GM19463 (cell line): ENCODE data around the gene CSF1.

Experiments used
- ATAC-seq: cut with Tn5 transposase; IDR thresholded peaks from one replicate; pipeline ENCODE4 v1.9.1; 2021; ENCODE audit warnings: mild to moderate bottlenecking, moderate library complexity; ENCODE audit not compliant: unreplicated experiment

CSF1 gene

DNA sequence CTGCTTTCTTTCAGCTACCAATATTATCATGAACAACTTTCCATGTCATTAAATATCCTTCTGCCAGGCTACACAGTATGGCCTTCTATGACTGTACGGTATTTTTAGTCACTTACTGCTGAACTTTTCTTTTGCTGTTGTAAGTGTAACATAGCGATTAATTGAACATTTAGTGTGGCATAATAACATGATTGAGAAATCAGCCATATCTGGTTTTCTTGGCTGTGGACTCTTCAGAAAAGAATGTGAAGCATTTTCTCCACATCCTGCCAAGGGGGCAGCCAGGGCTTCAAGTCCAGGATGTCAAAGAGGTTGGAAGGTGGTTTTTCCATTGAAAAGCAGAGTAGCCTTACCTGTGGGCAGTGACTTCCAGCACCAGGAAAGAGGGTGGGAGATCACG, 65.1 kb downstream of the CSF1 start:
- ATAC-seq, result no peak

DNA sequence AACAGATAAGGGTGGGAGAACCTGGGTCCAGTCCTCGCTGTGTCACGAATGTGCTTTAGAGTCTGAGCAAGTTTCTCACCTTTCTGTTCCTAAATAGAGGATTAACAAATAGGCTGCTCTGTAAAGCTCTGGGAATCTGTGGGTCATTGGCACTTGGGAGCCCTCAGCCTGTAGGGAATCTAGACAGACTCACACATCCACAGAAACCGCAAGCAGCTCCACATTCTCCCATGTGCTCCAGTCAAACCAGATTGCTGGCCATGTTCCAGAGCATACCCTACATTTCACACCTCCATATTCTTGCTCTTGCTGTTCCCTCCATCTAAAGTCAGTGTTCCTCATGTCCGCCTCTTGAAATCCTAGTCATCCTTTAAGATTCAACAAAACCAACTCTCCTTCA, 66.1 kb downstream of the CSF1 start:
- no peak for ATAC-seq

DNA sequence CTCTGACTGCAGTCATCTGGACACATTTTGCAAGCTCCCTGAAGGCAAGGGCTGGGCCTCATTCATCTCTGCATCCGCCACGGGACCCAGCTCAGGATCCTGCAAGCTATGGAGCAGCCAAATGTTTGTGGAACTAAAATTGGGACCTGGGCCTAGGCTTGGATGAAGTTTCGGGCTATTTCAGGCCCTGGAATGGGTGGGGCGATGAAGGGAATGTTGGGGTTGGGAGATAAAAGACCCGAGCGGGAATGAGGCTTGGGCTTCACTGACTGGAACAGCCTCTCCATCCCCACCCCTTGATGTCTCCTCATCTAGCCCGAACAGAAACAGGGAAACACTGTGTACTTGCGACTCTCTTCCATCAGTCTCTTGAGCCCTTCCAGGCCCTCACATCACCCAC, 66.6 kb downstream of the CSF1 start:
- no peak for ATAC-seq

DNA sequence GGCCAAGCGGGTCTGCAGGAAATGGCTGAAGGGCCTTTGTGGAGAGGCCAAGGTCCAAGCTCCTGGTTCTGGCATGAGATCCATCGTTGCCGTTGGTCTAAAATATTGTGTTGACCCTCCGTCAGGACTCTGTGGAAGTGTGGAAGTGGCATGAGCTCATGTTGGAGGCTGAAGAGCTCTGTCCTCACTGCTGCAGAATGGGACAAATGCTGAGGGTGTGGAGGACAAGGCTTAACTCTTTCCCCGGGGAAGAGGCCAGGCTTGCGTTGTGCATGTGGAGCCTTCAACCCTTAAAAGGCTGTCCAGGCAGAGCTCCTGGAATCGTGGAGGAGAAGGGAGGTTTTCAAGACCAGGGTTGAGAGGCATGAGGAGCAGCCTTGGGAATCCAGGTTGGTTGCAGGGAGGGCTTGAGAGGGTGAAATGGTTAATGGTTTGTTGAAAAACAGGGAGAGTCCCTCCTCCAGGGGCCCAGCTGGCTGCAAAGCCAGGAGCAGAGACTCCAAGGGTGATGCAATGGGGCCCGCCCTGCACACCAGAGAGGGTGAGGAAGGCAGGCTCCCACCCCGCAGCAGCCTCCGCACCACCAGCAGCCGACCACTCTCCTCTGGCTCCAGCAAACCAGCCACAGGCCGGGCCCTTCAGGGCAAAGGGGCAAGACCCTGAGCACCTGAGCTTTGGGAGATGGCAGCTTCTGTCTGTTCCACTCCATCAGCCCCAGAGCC, 67.2 kb downstream of the CSF1 start:
- no peak for ATAC-seq

DNA sequence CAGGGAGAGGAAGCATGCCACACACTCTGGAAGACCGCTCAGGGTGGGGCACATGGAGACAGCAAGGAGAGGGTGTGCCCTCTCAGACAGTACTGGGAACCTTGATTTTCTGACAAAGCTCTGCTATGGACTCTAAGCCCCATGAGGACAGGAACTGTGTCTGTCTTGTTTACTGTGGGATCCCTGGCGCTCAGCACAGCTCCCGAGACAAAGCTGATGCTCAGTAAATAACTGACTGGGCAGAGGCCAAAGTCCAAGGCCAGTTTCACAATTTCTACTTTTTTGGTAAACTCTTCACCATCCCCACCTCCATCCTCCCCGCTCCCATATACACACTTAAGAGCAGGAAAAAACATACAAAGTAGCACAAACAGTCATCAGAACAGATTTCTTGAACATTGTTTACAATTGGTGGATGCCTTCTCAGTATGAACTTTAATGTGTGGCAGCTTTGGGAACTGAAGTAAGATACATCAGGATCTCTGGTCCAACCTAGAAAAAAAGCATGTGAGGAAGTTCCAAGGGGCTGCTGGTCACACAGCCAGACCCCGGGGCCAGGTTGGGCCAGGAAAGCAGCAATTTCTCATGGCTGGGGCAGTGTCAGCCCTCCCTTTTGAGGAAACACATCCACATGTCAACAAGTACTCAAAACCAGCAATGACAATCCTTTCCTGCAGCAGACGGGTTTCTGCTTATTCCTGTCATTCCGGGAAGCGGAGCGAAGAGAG, 68.3 kb downstream of the CSF1 start:
- ATAC-seq, result no peak

GRCh38 chr1:109979489-109980091, 68.9 kb downstream of the CSF1 start:
- ATAC-seq, result no peak
